B cell (primary cell): Measurements from ENCODE around the gene VANGL2. TPM values are rescaled to one million over a fixed set of nuclear protein-coding genes. Genes with fewer than 3 reads are reported as not detected.
"Not testable (repeated sequence)": the region's sequence is repeated elsewhere in the genome, so short reads cannot be mapped to it uniquely, and the experiment has no call there.

Source experiments
- ATAC-seq: fragments of 200-7000 bp; cut with Tn5 transposase; one replicate; pipeline ENCODE4 v1.10.0; 2021; ENCODE audit warnings: low read depth, mild to moderate bottlenecking, moderate number of reproducible peaks, moderate library complexity
- CTCF ChIA-PET: fragments of 350-600 bp; sonication (Branson Sonifier 250); formaldehyde crosslinking; loops from one replicate; lab custom pipeline; 2021; ENCODE audit warnings: antibody characterized with exemption, inconsistent platforms; lab: Charles Lee
- POLR2A ChIA-PET: fragments of 350-600 bp; sonication (Branson Sonifier 250); formaldehyde crosslinking; loops from one replicate; lab custom pipeline; 2021; ENCODE audit warnings: antibody characterized with exemption; lab: Charles Lee
- DNase-seq: peaks from one replicate; pipeline ENCODE4 v3.0.0; 2013
- H2AFZ ChIP-seq: 2 replicates; pipeline ENCODE4 v1.6.1; 2012; ENCODE audit warnings: mild to moderate bottlenecking, low read depth, low read length; ENCODE audit not compliant: insufficient read depth, poor library complexity, severe bottlenecking
- H3K27ac ChIP-seq, 2 donors: 1 replicate in 1 of 2; 2 replicates in 1 of 2; pipeline ENCODE4 v1.5.1; 2012 to 2013; ENCODE audit warnings: low read length in 2 of 2, mild to moderate bottlenecking in 2 of 2, moderate library complexity in 1 of 2
- H3K27me3 ChIP-seq, 4 experiments: fragments of 200-600 bp in 1 of 4; sonication (generic) in 1 of 4; replicated peaks in 1 of 4; 1 replicate in 2 of 4; 2 replicates in 2 of 4; pipeline versions ENCODE4 v1.6.1 to v1.7.0; 2013 to 2016; ENCODE audit warnings: low read length in 3 of 4, mild to moderate bottlenecking in 2 of 4, mixed read lengths in 1 of 4, moderate library complexity in 1 of 4; ENCODE audit not compliant: insufficient read depth in 4 of 4, control insufficient read depth in 3 of 4; ENCODE audit errors: control extremely low read depth in 1 of 4
- H3K36me3 ChIP-seq, 2 experiments: replicated peaks in 1 of 2; 1 replicate in 1 of 2; 2 replicates in 1 of 2; pipeline versions ENCODE4 v1.6.1 to v1.7.1; 2013; ENCODE audit warnings: low read length in 1 of 2; ENCODE audit not compliant: insufficient read depth in 2 of 2, control insufficient read depth in 1 of 2; ENCODE audit errors: control extremely low read depth in 1 of 2, extremely low read depth in 1 of 2
- H3K4me1 ChIP-seq, 2 donors: fragments of 200-600 bp in 1 of 2; sonication (generic) in 1 of 2; 1 replicate in 1 of 2; 2 replicates in 1 of 2; pipeline versions ENCODE4 v1.5.1 to v1.6.1; 2013 to 2017; ENCODE audit warnings: low read length in 2 of 2; ENCODE audit not compliant: control insufficient read depth in 2 of 2, insufficient read depth in 2 of 2
- H3K4me2 ChIP-seq: replicated peaks from 2 replicates; pipeline ENCODE3; 2012; ENCODE audit warnings: mild to moderate bottlenecking, low read depth, low read length; ENCODE audit not compliant: poor library complexity, severe bottlenecking
- H3K4me3 ChIP-seq, 5 experiments: fragments of 200-600 bp in 1 of 5; sonication (generic) in 1 of 5; 1 replicate in 3 of 5; 2 replicates in 2 of 5; pipeline versions ENCODE4 v1.5.1 to v1.7.0; 2011 to 2016; ENCODE audit warnings: low read length in 4 of 5, mild to moderate bottlenecking in 4 of 5, low read depth in 2 of 5, control low read depth in 1 of 5, moderate library complexity in 1 of 5; ENCODE audit not compliant: insufficient read depth in 1 of 5; ENCODE audit errors: control extremely low read depth in 1 of 5, extremely low read depth in 1 of 5
- H3K79me2 ChIP-seq: fragments of 200-600 bp; sonication (generic); one replicate; pipeline ENCODE4 v1.6.0; 2016; ENCODE audit warnings: low read length; ENCODE audit not compliant: control insufficient read depth, insufficient read depth
- H3K9ac ChIP-seq: fragments of 200-600 bp; sonication (generic); 2 replicates; pipeline ENCODE4 v1.6.1; 2017; ENCODE audit warnings: mild to moderate bottlenecking, low read length, moderate library complexity
- H3K9me3 ChIP-seq, 3 donors: one replicate each; pipeline versions ENCODE4 v1.6.1 to v1.7.1; 2013; ENCODE audit warnings: low read length in 2 of 3; ENCODE audit not compliant: control insufficient read depth in 2 of 3, insufficient read depth in 1 of 3; ENCODE audit errors: control extremely low read depth in 1 of 3
- H4K20me1 ChIP-seq: 2 replicates; pipeline ENCODE4 v1.6.0; 2012; ENCODE audit warnings: mild to moderate bottlenecking, low read length; ENCODE audit not compliant: insufficient read depth, control insufficient read depth, poor library complexity, severe bottlenecking
- H3K27ac Mint-ChIP-seq: one replicate; pipeline ENCODE4 v1.8.0; 2021; ENCODE audit warnings: mixed read lengths
- H3K27me3 Mint-ChIP-seq: one replicate; pipeline ENCODE4 v1.8.0; 2021; ENCODE audit warnings: mixed read lengths
- H3K4me1 Mint-ChIP-seq: one replicate; pipeline ENCODE4 v1.8.0; 2021; ENCODE audit warnings: mixed read lengths
- H3K4me3 Mint-ChIP-seq: one replicate; pipeline ENCODE4 v1.8.0; 2021; ENCODE audit warnings: mixed read lengths
- H3K9me3 Mint-ChIP-seq: one replicate; pipeline ENCODE4 v1.8.0; 2022; ENCODE audit warnings: mixed read lengths; ENCODE audit not compliant: insufficient read depth
- EZH2 ChIP-seq: IDR thresholded peaks from 2 replicates; pipeline ENCODE4 v1.6.1; 2012; ENCODE audit warnings: borderline replicate concordance, low read depth, mild to moderate bottlenecking, moderate library complexity, low read length; ENCODE audit not compliant: insufficient read depth, poor library complexity, severe bottlenecking
- WGBS: methylation state at CpG from one replicate; pipeline ENCODE4 v1.1.5; 2013; ENCODE audit warnings: missing lambda C conversion rate; ENCODE audit not compliant: insufficient coverage; 5-methylcytosine and 5-hydroxymethylcytosine counted together
- intact Hi-C: fragments of 100-400 bp; cut with micrococcal nuclease; formaldehyde crosslinking; loops from one replicate; pipeline ENCODE4 v1.10.0; 2022
- polyA plus RNA-seq: library from polyadenylated mRNA; depleted of rRNA; stranded (reverse); fragments of >200 nt; gene quantifications from 2 replicates; pipeline ENCODE4 v1.2.3, GENCODE V29; 2012
- total RNA-seq, 2 donors: library from RNA; stranded (reverse); fragments of 120-200 nt in 1 of 2; gene quantifications; 1 replicate in 1 of 2; 2 replicates in 1 of 2; pipeline versions ENCODE4 v1.2.3 to v1.2.4, GENCODE V29; 2013 to 2022
- TF ChIP-seq, protein P1 (sequence below): fragments of 200-600 bp; IDR thresholded peaks from one replicate; pipeline ENCODE4 v1.8.0; 2022; ENCODE audit warnings: antibody characterized with exemption, mild to moderate bottlenecking

VANGL2 gene
- total and polyA plus RNA-seq, 2 donors (not counting 1 experiment from before 2014, with no cell fraction given): 0.48 to 14.4 TPM

DNA sequence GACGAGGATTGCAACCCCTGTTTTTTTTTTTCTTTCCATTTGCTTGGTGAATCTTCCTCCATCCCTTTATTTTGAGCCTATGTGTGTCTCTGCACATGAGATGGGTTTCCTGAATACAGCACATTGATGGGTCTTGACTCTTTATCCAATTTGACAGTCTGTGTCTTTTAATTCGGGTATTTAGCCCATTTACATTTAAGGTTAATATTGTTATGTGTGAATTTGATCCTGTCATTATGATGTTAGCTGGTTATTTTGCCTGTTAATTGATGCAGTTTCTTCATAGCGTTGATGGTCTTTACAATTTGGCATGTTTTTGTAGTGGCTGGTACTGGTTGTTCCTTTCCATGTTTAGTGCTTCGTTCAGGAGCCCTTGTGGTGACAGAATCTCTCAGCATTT is 12.0 kb upstream of the VANGL2 start:
- H3K9me3 ChIP-seq, H2AFZ ChIP-seq, H3K4me3 ChIP-seq, ATAC-seq, H3K9me3 Mint-ChIP-seq, H3K27ac ChIP-seq, H3K79me2 ChIP-seq, H3K4me1 ChIP-seq, H4K20me1 ChIP-seq, DNase-seq, H3K4me3 Mint-ChIP-seq, H3K36me3 ChIP-seq, H3K27me3 ChIP-seq, H3K4me2 ChIP-seq, POLR2A ChIA-PET, H3K4me1 Mint-ChIP-seq, intact Hi-C loops, H3K27ac Mint-ChIP-seq, H3K9ac ChIP-seq: not testable (repeated sequence)
- CTCF ChIA-PET: interaction anchor here (1.3 kb wide), 1 partner anchor 34 kb away, joined by 3 read pairs; no protein-coding TSS in a partner anchor
- H3K27me3 Mint-ChIP-seq: peaks cover 13% of the 10 kb centered on the region
- 92% methylated on average over 2 of the region's 4 CpGs for WGBS

GRCh38 chr1:160394673-160395072 is 5.7 kb upstream of the VANGL2 start:
- Histone ChIP-seq H4K20me1 (no peaks in the 10 kb centered on the region), H3K4me2 (no peak overlapping the region), H3K79me2 (no peaks in the 10 kb centered on the region), H3K36me3 (no peaks in the 10 kb centered on the region), H3K27ac (no peak overlapping the region), H2AFZ (no peak overlapping the region), H3K4me1 (peaks cover 0 to under 1% of the 10 kb centered on the region in 2 donors), H3K9me3 (no peaks in the 10 kb centered on the region), H3K27me3 (peaks cover 0 to under 1% (median 0%) of the 10 kb centered on the region in 4 experiments), H3K4me3 (no peak overlapping the region), H3K9ac (no peak overlapping the region)
- DNase-seq: no peak
- ChIA-PET CTCF (interaction anchor here (2.3 kb wide), 1 partner anchor 17 kb away, joined by 15 read pairs; no protein-coding TSS in a partner anchor), POLR2A (no interaction called here)
- Mint-ChIP-seq H3K4me3 (no peak overlapping the region), H3K4me1 (peaks cover 6% of the 10 kb centered on the region), H3K27ac (no peak overlapping the region), H3K27me3 (peaks cover 8% of the 10 kb centered on the region), H3K9me3 (no peaks in the 10 kb centered on the region)
- WGBS: 89% methylated on average over 7 of the region's 8 CpGs
- TF ChIP-seq EZH2: no peak
- TF ChIP-seq, protein P1, sequence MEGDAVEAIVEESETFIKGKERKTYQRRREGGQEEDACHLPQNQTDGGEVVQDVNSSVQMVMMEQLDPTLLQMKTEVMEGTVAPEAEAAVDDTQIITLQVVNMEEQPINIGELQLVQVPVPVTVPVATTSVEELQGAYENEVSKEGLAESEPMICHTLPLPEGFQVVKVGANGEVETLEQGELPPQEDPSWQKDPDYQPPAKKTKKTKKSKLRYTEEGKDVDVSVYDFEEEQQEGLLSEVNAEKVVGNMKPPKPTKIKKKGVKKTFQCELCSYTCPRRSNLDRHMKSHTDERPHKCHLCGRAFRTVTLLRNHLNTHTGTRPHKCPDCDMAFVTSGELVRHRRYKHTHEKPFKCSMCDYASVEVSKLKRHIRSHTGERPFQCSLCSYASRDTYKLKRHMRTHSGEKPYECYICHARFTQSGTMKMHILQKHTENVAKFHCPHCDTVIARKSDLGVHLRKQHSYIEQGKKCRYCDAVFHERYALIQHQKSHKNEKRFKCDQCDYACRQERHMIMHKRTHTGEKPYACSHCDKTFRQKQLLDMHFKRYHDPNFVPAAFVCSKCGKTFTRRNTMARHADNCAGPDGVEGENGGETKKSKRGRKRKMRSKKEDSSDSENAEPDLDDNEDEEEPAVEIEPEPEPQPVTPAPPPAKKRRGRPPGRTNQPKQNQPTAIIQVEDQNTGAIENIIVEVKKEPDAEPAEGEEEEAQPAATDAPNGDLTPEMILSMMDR: no peak
- no peak for ATAC-seq
- intact Hi-C loops: no loop called here
